Adrenal gland (tissue), 5 donors: Measurements from ENCODE around the gene SLC34A1.

Experiments
- CTCF ChIP-seq, 6 experiments: fragments of 450-650 bp in 4 of 6; fragments of 200-600 bp in 2 of 6; sonication (generic) in 1 of 6; IDR thresholded peaks; 1 replicate in 5 of 6; 2 replicates in 1 of 6; pipeline versions ENCODE4 v1.5.1 to v1.8.0; 2016 to 2021; ENCODE audit warnings: antibody characterized with exemption in 6 of 6, mild to moderate bottlenecking in 2 of 6, moderate library complexity in 1 of 6
- POLR2A ChIP-seq, 2 donors: fragments of 450-650 bp; IDR thresholded peaks; one replicate each; pipeline ENCODE4 v1.6.1; 2017; ENCODE audit warnings: antibody characterized with exemption in 2 of 2, mild to moderate bottlenecking in 2 of 2, moderate library complexity in 1 of 2
- donor health status: DM: no; HTN: no; CAD: no.

- TF ChIP-seq CTCF (IDR thresholded peaks at IDR 0.05) (no peak), POLR2A (IDR thresholded peaks at IDR 0.05) (no peak)
These were observed 29.5 kb upstream of the SLC34A1 start for GRCh38 chr5:177354711-177355110.
